Epithelial cell of alveolus of lung (primary cell): ENCODE data around the gene KRT81. TPM values are rescaled to one million over a fixed set of nuclear protein-coding genes. Genes with fewer than 3 reads are reported as not detected.

ENCODE experiments used
- total RNA-seq: library from RNA; depleted of rRNA; stranded (reverse); fragments of >200 nt; gene quantifications from 2 replicates; pipeline ENCODE4 v1.2.1, GENCODE V29; 2015

KRT81 gene
- 0.64 and 1.6 TPM in 2 replicates for total RNA-seq

DNA sequence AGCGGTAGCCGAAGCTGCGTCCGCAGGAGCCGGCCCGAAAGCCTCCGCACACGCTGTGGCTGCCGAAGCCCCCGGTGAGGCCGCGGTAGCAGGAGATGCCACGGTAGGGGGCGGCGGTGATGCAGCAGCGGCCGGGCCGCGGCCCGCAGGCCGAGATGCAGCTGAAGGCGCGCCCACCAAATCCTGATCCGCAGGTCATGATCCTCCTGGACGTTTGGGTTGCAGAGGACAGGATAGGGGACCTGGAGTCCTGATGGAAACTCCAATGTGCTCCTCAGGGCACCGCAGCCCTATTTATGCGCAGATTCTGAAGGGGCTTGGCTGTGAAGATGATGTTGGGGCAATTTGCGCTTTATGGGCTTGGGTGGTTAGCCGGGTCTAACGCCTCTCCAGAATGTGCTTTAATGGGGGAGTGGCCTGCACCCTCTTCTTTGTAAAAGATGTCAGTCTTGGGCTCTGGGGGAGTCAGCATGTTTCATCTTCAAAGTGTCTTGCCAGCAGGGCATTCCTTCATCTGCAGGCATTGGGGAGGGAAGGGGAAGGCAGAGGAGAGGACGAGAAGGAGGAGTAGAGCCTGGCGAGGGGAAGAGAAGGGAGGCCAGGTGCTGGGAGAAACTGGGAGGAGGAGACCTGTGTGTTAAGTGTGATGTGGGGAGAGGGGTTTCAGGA is at the start of gene KRT81:
Gene KRT81 (minus strand): TSS at position 268 of the 669 bp plus-strand sequence. CDS start 69 bp downstream, at position 199.

DNA sequence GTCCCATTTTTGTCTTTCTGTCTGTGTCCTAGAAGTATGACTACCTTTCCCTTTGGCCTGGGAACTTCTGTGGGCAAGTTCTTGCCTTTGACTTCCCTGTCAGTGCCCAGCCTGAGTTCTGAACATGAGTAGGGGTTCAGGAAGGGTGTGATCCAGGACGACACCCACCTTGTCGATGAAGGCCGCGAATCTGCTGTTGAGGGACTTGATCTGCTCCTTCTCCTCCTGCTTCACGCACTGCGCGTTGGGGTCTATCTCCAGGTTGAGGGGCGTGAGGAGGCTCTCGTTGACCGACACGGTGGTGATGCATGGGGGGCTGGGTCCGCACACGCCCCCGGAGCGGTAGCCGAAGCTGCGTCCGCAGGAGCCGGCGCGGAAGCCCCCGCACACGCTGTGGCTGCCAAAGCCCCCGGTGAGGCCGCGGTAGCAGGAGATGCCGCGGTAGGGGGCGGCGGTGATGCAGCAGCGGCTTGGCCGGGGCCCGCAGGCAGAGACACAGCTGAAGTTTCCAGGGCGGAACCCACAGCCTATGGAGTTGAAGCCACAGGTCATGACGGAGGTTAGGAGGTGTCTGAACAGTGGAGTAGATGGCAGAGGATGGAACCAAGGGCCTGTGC is 29.6 kb upstream of the KRT81 start, which contains the start of gene KRT83:
Gene KRT83 (minus strand): TSS at position 615 of the 617 bp plus-strand sequence. CDS start 63 bp downstream, at position 552.

DNA sequence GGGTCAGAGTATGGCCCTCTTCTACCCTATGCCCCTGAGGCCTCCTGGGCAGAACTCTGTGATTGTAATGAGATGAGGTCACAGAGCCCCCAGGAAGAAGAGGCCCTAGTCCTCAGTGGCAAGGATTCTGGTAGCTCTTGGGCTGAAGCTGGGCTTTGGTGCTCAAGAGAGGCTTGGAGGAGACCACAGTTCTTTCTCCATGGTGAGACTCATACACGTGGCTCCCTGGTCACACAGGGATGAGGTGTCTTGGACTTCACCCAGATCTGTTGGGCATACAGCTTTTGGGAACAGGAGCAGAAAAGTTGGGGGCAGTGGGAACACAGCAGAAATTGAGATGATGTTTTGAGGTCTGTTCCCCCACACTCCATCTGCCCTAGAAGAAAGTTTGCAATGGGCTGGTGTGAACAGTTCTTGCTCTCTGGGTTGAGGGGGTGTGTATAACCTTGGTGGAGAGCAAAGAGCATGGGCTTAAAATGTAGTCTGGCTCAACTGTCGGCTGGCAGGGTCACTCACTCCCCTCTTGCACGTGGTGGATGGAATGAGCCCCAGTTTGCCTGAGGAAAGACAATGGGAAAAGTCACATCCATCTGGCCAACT is 16.7 kb downstream of the KRT81 start, which contains the start of gene KRT86:
Gene KRT86 (plus strand): TSS at position 125 of the 600 bp plus-strand sequence. CDS start 27,272 bp downstream, outside the sequence.

Other genes with a start within 250 kb of the KRT81 start
- gene NR4A1, start 240.1 kb downstream of the KRT81 start, total RNA-seq, result 11.5 and 66.0 TPM in 2 replicates
- gene ATG101, start 221.6 kb downstream of the KRT81 start, total RNA-seq, result 40.4 and 85.7 TPM in 2 replicates
- gene SMIM41, start 211.8 kb downstream of the KRT81 start, total RNA-seq, result 0.13 and 50.8 TPM in 2 replicates
- 0.64 and 0.91 TPM in 2 replicates for gene KRT80, start 99.5 kb downstream of the KRT81 start, total RNA-seq
- gene KRT7, start 58.3 kb downstream of the KRT81 start, total RNA-seq, result 5.2 and 235 TPM in 2 replicates
- not detected in 2 replicates for gene KRT86, start 16.9 kb downstream of the KRT81 start, total RNA-seq
- gene KRT83, start 29.9 kb upstream of the KRT81 start, total RNA-seq, result not detected in 2 replicates
- not detected in 2 replicates for gene KRT85, start 75.9 kb upstream of the KRT81 start, total RNA-seq
- gene KRT84, start 94.1 kb upstream of the KRT81 start, total RNA-seq, result not detected in 2 replicates
- not detected in 2 replicates for gene KRT82, start 114.8 kb upstream of the KRT81 start, total RNA-seq
- not detected in 2 replicates for gene KRT75, start 142.8 kb upstream of the KRT81 start, total RNA-seq
- 1.0 TPM in 1 of 2 replicates, not detected in the other for gene KRT6B, start 160.6 kb upstream of the KRT81 start, total RNA-seq
- gene KRT6C, start 182.3 kb upstream of the KRT81 start, total RNA-seq, result not detected in 2 replicates
- 3.2 and 20.6 TPM in 2 replicates for gene KRT6A, start 201.7 kb upstream of the KRT81 start, total RNA-seq
- gene KRT5, start 228.9 kb upstream of the KRT81 start, total RNA-seq, result 2.0 and 4.1 TPM in 2 replicates